HepG2 (cell line): ENCODE measurements around the gene MLX. TPM values are rescaled to one million over a fixed set of nuclear protein-coding genes. Genes with fewer than 3 reads are reported as not detected.

ENCODE experiments used
- CHD2 ChIP-seq: IDR thresholded peaks from 2 replicates; pipeline ENCODE4 v1.6.1; 2011; ENCODE audit warnings: low read depth, low read length, improper control_type of control experiment
- DBP ChIP-seq: sonication (generic); formaldehyde crosslinking; IDR thresholded peaks from 2 replicates; pipeline ENCODE4 v1.4.0; 2020; ENCODE audit warnings: missing genetic modification reagents; ENCODE audit errors: not compliant biosample characterization
- ELF3 ChIP-seq: IDR thresholded peaks from 2 replicates; pipeline ENCODE4 v1.6.1; 2016; ENCODE audit warnings: missing genetic modification reagents, missing compliant biosample characterization
- HBP1 ChIP-seq: IDR thresholded peaks from 2 replicates; pipeline ENCODE4 v1.6.1; 2016; ENCODE audit warnings: low read depth, control low read depth
- HDAC1 ChIP-seq: sonication (generic); formaldehyde crosslinking; IDR thresholded peaks from 2 replicates; pipeline ENCODE4 v1.5.1; 2020; ENCODE audit warnings: mild to moderate bottlenecking, missing genetic modification reagents
- HOXA5 ChIP-seq: sonication (generic); formaldehyde crosslinking; IDR thresholded peaks from 2 replicates; pipeline ENCODE4 v1.4.0; 2020; ENCODE audit warnings: missing genetic modification reagents
- KDM5A ChIP-seq: fragments of 200-600 bp; sonication (generic); IDR thresholded peaks from 2 replicates; pipeline ENCODE4 v1.7.0; 2018; ENCODE audit warnings: antibody characterized with exemption, mild to moderate bottlenecking, low read length, borderline replicate concordance
- KLF15 ChIP-seq: sonication (generic); formaldehyde crosslinking; IDR thresholded peaks from 2 replicates; pipeline ENCODE4 v1.8.1; 2023; ENCODE audit warnings: borderline replicate concordance, mild to moderate bottlenecking, inconsistent platforms, missing genetic modification reagents, mixed read lengths
- POLR2AphosphoS5 ChIP-seq: IDR thresholded peaks from 2 replicates; pipeline ENCODE4 v1.6.1; 2012; ENCODE audit warnings: low read depth, low read length
- SAP130 ChIP-seq: IDR thresholded peaks from 2 replicates; pipeline ENCODE4 v1.6.1; 2016; ENCODE audit warnings: low read depth
- SNAPC4 ChIP-seq: sonication (generic); formaldehyde crosslinking; IDR thresholded peaks from 2 replicates; pipeline ENCODE4 v1.4.0; 2020; ENCODE audit warnings: mild to moderate bottlenecking, missing genetic modification reagents
- SP1 ChIP-seq, 2 experiments: fragments of 450-650 bp in 1 of 2; sonication (generic) in 1 of 2; formaldehyde crosslinking in 1 of 2; IDR thresholded peaks; 2 replicates each; pipeline versions ENCODE4 v1.4.0 to v1.6.1; 2016 to 2020; ENCODE audit warnings: missing genetic modification reagents in 1 of 2
- USF2 ChIP-seq, 2 experiments: sonication (generic) in 1 of 2; formaldehyde crosslinking in 1 of 2; IDR thresholded peaks; 2 replicates each; pipeline versions ENCODE4 v1.5.1 to v1.6.1; 2011 to 2020; ENCODE audit warnings: borderline replicate concordance in 1 of 2, low read depth in 1 of 2, low read length in 1 of 2, mild to moderate bottlenecking in 1 of 2, missing genetic modification reagents in 1 of 2, moderate library complexity in 1 of 2
- ZNF124 ChIP-seq: sonication (generic); formaldehyde crosslinking; IDR thresholded peaks from 2 replicates; pipeline ENCODE4 v1.4.0; 2020; ENCODE audit warnings: missing genetic modification reagents
- ZNF468 ChIP-seq: sonication (generic); formaldehyde crosslinking; IDR thresholded peaks from 2 replicates; pipeline ENCODE4 v1.8.0; 2022; ENCODE audit warnings: mild to moderate bottlenecking, moderate library complexity, missing genetic modification reagents
- ZSCAN31 ChIP-seq: sonication (generic); formaldehyde crosslinking; IDR thresholded peaks from 2 replicates; pipeline ENCODE4 v1.5.0; 2020; ENCODE audit warnings: low read depth, mild to moderate bottlenecking, missing genetic modification reagents
- polyA plus RNA-seq, 8 experiments: library from polyadenylated mRNA; depleted of rRNA in 3 of 8; stranded (reverse) in 7 of 8; unstranded in 1 of 8; fragments of >200 nt; fragmentation: Illumina TruSeq in 4 of 8; extraction: Trizol in 4 of 8; gene quantifications; 2 replicates each; pipeline versions ENCODE4 v1.2.1 to v1.2.3, GENCODE V29; 2011 to 2016; ENCODE audit warnings: low read depth in 4 of 8, missing spikeins in 1 of 8, mixed read lengths in 1 of 8; ENCODE audit not compliant: insufficient read depth in 1 of 8
- total RNA-seq, 5 experiments: library from RNA; depleted of rRNA; stranded (reverse); fragments of >200 nt; fragmentation: Illumina TruSeq; extraction: Trizol; gene quantifications; 2 replicates each; pipeline ENCODE4 v1.2.3, GENCODE V29; 2016; ENCODE audit warnings: low read depth in 1 of 5

Gene MLX
- total and polyA plus RNA-seq, 2 of the 13 experiments (the other 11 are each of a cell fraction or from before 2014, with no cell fraction given): 38.9 to 74.4 TPM

- TF ChIP-seq KDM5A: no peak
- TF ChIP-seq HBP1 (CRISPR knock-in tag): peak; percentile 14; the same call in 1 of the 2 replicates
- TF ChIP-seq DBP (CRISPR knock-in tag): no peak
- TF ChIP-seq ZNF124 (CRISPR knock-in tag): no peak
- 0 out of 2 replicates have a peak, but pooled peaks have one; percentile 7 for TF ChIP-seq USF2 (IDR thresholded peaks at IDR 0.05; ENCODE audit: low read depth, low read length)
- TF ChIP-seq USF2 (CRISPR knock-in tag; IDR thresholded peaks at IDR 0.05; ENCODE audit: borderline replicate concordance): no peak
- 0 out of 2 replicates have a peak, but pooled peaks have one; percentile 21 for TF ChIP-seq POLR2AphosphoS5
- peak; percentile 39 for TF ChIP-seq ZSCAN31 (CRISPR knock-in tag)
- 0 out of 2 replicates have a peak, but pooled peaks have one; percentile 11 for TF ChIP-seq SAP130
- TF ChIP-seq HOXA5 (CRISPR knock-in tag): peak; percentile 43; the same call in 1 of the 2 replicates
- 0 out of 2 replicates have a peak, but pooled peaks have one; percentile 23 for TF ChIP-seq ZNF468 (CRISPR knock-in tag)
- no peak for TF ChIP-seq SP1 (IDR thresholded peaks at IDR 0.05)
- 0 out of 2 replicates have a peak, but pooled peaks have one; percentile 27 for TF ChIP-seq SP1 (CRISPR knock-in tag; IDR thresholded peaks at IDR 0.05)
- 0 out of 2 replicates have a peak, but pooled peaks have one; percentile 62 for TF ChIP-seq KLF15 (CRISPR knock-in tag)
- TF ChIP-seq ELF3 (CRISPR knock-in tag): no peak
- no peak for TF ChIP-seq CHD2
- no peak for TF ChIP-seq HDAC1
- TF ChIP-seq SNAPC4 (CRISPR knock-in tag): no peak
Observed at GRCh38 chr17:42563143-42563509, 3.8 kb upstream of the MLX start (continued).
